Vagina (tissue), 2 donors: ENCODE results near the gene MTMR3.

Experiments
- CTCF ChIP-seq, 3 experiments: fragments of 450-650 bp in 2 of 3; fragments of 200-600 bp in 1 of 3; sonication (generic) in 1 of 3; IDR thresholded peaks; one replicate each; pipeline ENCODE4 v1.5.1; 2017 to 2019; ENCODE audit warnings: antibody characterized with exemption in 3 of 3, mild to moderate bottlenecking in 2 of 3, moderate library complexity in 2 of 3
- POLR2A ChIP-seq, 2 donors: fragments of 450-650 bp; IDR thresholded peaks; one replicate each; pipeline ENCODE4 v1.6.1; 2017; ENCODE audit warnings: antibody characterized with exemption in 2 of 2, mild to moderate bottlenecking in 2 of 2, moderate library complexity in 2 of 2
- POLR2AphosphoS5 ChIP-seq, 2 donors: sonication (generic); formaldehyde crosslinking; IDR thresholded peaks; one replicate each; pipeline ENCODE4 v1.9.0; 2017; ENCODE audit warnings: antibody characterized with exemption in 2 of 2, mild to moderate bottlenecking in 2 of 2, low read depth in 1 of 2; ENCODE audit not compliant: insufficient read depth in 1 of 2

GRCh38 chr22:29877620-29878019, 5.4 kb upstream of the MTMR3 start:
- no peak for TF ChIP-seq CTCF (IDR thresholded peaks at IDR 0.05)
- no peak for TF ChIP-seq POLR2A (IDR thresholded peaks at IDR 0.05)
- TF ChIP-seq POLR2AphosphoS5 (IDR thresholded peaks at IDR 0.05; ENCODE audit: insufficient read depth in 1 of 2, low read depth in 1 of 2) = no peak
